GM21515 (cell line): ENCODE results near the gene MLLT1.

Source experiments
- ATAC-seq: cut with Tn5 transposase; IDR thresholded peaks from one replicate; pipeline ENCODE4 v1.9.1; 2021; ENCODE audit not compliant: unreplicated experiment

MLLT1 gene

GRCh38 chr19:6275170-6275744, 4.5 kb downstream of the MLLT1 start:
- ATAC-seq = no peak

DNA sequence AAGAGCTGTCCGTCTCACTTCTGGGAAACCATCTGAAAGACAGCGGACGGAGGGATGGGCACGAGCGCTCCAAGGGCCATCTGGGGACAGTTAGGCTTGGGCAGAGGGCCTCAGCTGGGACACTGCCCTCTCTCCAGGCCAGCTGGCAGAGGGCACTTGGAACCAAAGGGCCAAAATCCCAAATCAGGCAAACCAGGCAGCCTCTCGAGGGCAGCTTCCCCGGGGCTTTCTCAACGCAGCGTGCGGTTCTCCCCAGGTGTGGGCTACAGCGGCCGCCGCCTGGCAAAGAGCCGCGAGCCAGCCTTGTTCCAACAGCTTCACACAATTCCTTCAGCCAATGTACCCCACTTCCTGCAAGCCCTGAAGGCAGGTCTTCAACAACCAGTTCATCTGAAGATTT, 5.0 kb downstream of the MLLT1 start:
- no peak for ATAC-seq

DNA sequence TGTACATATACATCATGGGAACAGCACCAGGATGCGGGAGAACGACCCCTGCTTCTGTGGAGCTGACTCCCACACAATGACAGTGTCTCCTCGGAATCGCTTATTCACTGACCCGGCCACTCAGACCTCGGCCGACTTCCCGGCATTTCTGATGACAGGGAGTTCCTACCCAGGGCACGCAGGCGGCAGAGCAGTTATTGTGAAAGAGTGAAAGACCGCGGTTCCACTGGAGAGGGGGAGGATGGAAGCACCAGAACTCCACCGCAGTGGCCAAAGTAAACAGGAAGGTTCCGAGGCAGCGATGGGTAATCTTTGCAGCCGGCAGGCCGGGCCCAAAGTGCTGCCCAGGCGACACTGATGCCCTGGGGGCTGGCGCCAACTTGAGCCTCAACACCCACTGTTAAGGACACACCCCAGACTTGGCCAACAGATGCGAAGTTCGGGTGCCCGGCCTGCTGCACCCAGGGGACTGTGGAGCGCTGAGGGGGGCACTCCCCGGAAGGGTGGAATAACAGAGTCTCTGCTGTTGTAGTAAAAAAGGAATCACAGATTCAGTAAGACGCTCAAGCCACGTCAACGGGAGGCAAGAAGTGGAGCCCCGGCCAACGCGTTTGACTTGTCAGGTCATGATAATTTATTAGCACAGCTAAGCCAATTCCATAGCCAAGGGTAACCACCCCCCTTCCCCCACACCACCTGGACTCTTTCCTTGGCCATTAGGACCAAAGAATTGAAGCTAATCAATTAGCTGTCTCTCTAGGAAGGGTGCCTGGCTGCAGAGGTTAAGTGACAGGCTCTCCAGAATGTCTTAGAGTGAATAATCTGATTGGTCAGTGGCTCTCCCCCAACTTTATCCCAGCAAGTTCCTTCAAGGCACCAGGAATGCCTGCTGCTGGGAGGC, 5.8 kb downstream of the MLLT1 start:
- ATAC-seq = no peak

GRCh38 chr19:6272913-6273600, 6.7 kb downstream of the MLLT1 start:
- no peak for ATAC-seq

GRCh38 chr19:6272411-6272791, 7.4 kb downstream of the MLLT1 start:
- no peak for ATAC-seq

GRCh38 chr19:6271721-6272410, 7.9 kb downstream of the MLLT1 start:
- no peak for ATAC-seq

DNA sequence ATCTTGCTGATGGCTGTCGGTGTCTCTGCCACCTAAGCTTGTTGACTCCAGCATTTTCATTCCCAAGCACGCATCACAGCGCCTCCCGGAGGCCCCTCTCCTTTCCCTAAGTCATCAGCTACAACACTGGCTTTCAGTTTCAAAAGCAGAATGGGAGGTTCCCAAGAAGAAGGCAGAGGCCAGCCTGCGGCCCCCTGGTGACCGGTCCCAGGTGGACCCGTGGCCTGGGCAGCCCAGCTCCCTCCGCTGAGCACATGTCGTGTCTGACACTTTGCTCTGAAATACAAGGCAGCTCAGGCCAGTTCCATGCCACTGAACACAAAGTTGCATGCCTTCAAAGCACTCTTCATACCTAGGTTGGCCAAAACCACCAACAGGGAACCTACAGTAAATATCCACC, 8.5 kb downstream of the MLLT1 start:
- ATAC-seq = no peak

DNA sequence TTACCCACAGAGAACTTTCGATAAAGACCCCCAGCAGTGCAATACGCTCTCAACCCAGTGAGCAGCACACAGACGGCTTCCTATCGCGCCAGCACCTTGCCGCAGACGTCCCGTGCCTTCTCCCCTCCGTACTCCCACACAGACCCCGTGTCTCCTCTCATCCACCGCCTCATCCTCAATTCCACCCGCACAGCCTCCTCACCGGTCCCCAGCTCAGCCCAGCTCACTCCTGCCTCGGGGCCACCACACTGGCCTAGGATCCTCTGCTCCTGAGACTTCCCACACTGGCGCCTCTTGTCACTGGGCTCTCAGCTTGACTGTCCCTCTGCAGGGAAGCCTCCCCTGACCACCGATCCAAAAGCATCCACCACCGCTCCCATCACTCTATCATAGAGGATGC, 9.0 kb downstream of the MLLT1 start:
- no peak for ATAC-seq

DNA sequence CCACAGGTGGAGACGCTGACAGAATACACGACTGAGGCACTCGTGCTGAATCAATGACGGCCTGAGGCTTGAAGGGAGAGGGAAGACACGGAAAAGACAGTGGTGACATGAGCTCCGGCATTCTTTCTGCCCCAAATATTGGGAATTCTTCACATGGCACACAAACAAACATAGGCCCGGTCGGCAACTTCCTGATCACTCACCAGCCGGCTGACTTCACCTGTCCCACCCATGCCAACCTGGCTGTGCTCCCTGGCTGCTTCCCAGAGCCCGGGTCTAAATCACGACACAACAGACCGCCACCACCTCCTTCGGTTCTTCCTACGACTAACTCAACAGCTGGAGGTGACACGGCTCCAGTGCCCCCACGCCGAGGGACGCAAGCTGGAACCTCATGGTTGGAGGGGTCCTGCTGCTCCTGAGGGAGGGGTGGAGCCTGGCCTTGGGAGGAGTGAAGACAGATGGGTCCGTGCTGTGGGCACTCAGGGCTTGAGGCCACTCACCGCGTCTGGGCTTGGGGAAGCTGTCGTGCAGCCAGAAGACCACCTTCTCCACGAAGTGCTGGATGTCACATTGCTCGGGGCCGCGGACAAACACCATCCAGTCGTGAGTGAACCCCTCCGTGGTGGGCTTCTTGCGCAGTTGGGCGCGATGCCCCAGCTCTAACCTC, 9.6 kb downstream of the MLLT1 start:
- no peak for ATAC-seq

GRCh38 chr19:6269101-6269886, 10.5 kb downstream of the MLLT1 start:
- ATAC-seq = no peak

- no peak for ATAC-seq
Observed at GRCh38 chr19:6268382-6268771, 11.4 kb downstream of the MLLT1 start.

GRCh38 chr19:6267552-6268381, 12.0 kb downstream of the MLLT1 start:
- no peak for ATAC-seq

- no peak for ATAC-seq
Observed at GRCh38 chr19:6264803-6265202, 15.0 kb downstream of the MLLT1 start.

- no peak for ATAC-seq
Observed at GRCh38 chr19:6263735-6264444, 15.9 kb downstream of the MLLT1 start.

DNA sequence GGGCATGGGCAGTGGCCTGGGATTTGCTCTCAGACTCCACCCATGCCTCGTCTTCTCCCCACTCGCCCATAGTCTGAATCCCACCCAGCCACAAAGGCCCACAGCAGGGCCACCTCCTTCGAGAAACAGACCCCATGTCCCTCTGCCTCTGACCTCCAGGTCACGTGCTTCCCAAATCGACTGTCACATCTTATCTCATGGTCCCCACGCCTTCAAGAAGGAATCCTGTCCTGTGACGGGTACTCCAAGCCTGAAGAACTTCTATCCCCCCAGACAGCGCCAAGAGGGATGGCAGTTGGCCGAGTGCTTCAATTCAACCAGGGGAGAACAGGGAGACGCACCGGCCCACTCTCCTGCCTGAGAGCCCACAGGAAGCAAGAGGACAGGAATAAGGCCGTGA, 16.5 kb downstream of the MLLT1 start:
- no peak for ATAC-seq

DNA sequence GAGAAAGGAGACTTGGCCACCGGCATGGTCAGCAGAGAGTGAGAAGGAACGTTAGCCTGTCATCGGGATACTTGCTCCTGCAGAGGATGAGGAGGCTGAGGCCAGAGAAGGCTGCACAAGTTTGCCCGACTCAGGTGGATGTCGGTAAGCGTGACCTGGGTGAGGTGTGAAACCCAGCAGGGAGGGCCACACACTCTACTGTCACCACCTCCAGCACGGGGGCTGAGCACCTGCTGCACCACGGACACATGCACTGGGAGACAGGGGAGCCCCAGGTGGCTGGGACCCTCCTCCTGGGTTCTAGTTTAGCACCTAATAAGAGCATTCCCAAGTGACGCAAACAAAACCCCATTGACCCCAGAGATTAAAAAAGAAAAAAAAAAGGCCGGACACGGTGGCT, 17.3 kb downstream of the MLLT1 start:
- ATAC-seq = no peak

- no peak for ATAC-seq
Observed at GRCh38 chr19:6261883-6262282, 17.9 kb downstream of the MLLT1 start.

- ATAC-seq = no peak
Observed at GRCh38 chr19:6260912-6261650, 18.7 kb downstream of the MLLT1 start.
